Ovary (tissue), 9 donors: ENCODE measurements around the gene THBS1. TPM values are rescaled to one million over a fixed set of nuclear protein-coding genes. Genes with fewer than 3 reads are reported as not detected.

Experiments used
- DNase-seq, 5 donors: peaks; one replicate each; pipeline ENCODE4 v3.0.0-alpha.2; 2019 to 2020
- H3K27ac ChIP-seq, 2 donors: fragments of 200-600 bp; one replicate each; pipeline versions ENCODE4 v1.5.1 to v1.8.0; 2019 to 2022
- H3K27me3 ChIP-seq: fragments of 200-600 bp; one replicate; pipeline ENCODE4 v1.8.0; 2022
- H3K36me3 ChIP-seq: fragments of 200-600 bp; sonication (generic); one replicate; pipeline ENCODE4 v1.5.1; 2019
- H3K4me1 ChIP-seq: one replicate; pipeline ENCODE4 v1.8.1; 2013; ENCODE audit warnings: mild to moderate bottlenecking, moderate library complexity; ENCODE audit not compliant: insufficient read depth
- H3K4me3 ChIP-seq: fragments of 200-600 bp; sonication (generic); one replicate; pipeline ENCODE4 v1.5.1; 2017
- H3K9me3 ChIP-seq, 2 donors: fragments of 200-600 bp in 1 of 2; sonication (generic) in 1 of 2; one replicate each; pipeline versions ENCODE4 v1.5.1 to v1.8.1; 2013 to 2019; ENCODE audit warnings: mild to moderate bottlenecking in 1 of 2, moderate library complexity in 1 of 2
- EP300 ChIP-seq: sonication (generic); formaldehyde crosslinking; IDR thresholded peaks from one replicate; pipeline ENCODE4 v1.6.1; 2017; ENCODE audit warnings: antibody characterized with exemption
- POLR2A ChIP-seq: fragments of 450-650 bp; IDR thresholded peaks from one replicate; pipeline ENCODE4 v1.6.1; 2017; ENCODE audit warnings: antibody characterized with exemption, mild to moderate bottlenecking, moderate library complexity
- whole genome bisulfite sequencing, 3 donors: extraction: QIAGEN DNeasy Blood & Tissue Kit in 1 of 3; methylation state at CpG; one replicate each; pipeline versions ENCODE4 v1.1.5 to v1.1.7; 2013 to 2017; 5-methylcytosine and 5-hydroxymethylcytosine counted together
- intact Hi-C, 4 donors: fragments of 100-400 bp; cut with DNase I; formaldehyde crosslinking; loops; one replicate each; pipeline versions ENCODE4 v1.11.0 to v1.15.1; 2022 to 2023
- polyA plus RNA-seq, 2 donors: library from polyadenylated mRNA; stranded (reverse); fragments of 200-250 nt in 1 of 2; fragments of 350-450 nt in 1 of 2; fragmentation: Illumina TruSeq in 1 of 2; extraction: RNeasy Lipid Tissue Mini Kit (QIAGEN cat#74804) in 1 of 2; gene quantifications; one replicate each; pipeline ENCODE4 v1.2.3, GENCODE V29; 2013 to 2014
- total RNA-seq, 7 donors: library from RNA; depleted of rRNA in 2 of 7; stranded (reverse); fragments of >200 nt in 2 of 7; fragmentation: NEBNext Ultra II Directional in 3 of 7; extraction: Animal tissue kit (Norgen Biotek cat#: 25700) in 3 of 7; gene quantifications; one replicate each; pipeline versions ENCODE4 v1.1.0 to v1.2.4, GENCODE V29; 2016 to 2023
- TF ChIP-seq, protein P1 (sequence below), 3 donors: fragments of 450-650 bp in 2 of 3; fragments of 200-600 bp in 1 of 3; IDR thresholded peaks; one replicate each; pipeline versions ENCODE4 v1.5.1 to v1.8.0; 2016 to 2022; ENCODE audit warnings: antibody characterized with exemption in 3 of 3, mild to moderate bottlenecking in 1 of 3
- donor health status: DM: no; HTN: no; CAD: no; lungs with moderate emphysema.
- donor health status: DM: no; HTN: no; CAD: no.
- donor health status: Bipolar disorder and iron deficiency.
- donor health status: DM: yes; HTN: yes; CAD: no.
- donor health status: DM: no; HTN: no; CAD: no.
- donor health status: DM: yes; HTN: yes; CAD: no.

The THBS1 gene
- total and polyA plus RNA-seq, 9 donors = 53.6 to 428 (median 154) TPM

- Histone ChIP-seq H3K9me3 (no peaks in the 10 kb centered on the region), H3K27me3 (no peaks in the 10 kb centered on the region), H3K36me3 (no peaks in the 10 kb centered on the region), H3K4me1 (no peaks in the 10 kb centered on the region), H3K27ac (no peak overlapping the region), H3K4me3 (no peak overlapping the region)
- WGBS, 3 donors = 95 to 99% (median 98%) methylated on average over 1 of the region's 1 CpG
- intact Hi-C loops = no loop called here
- DNase-seq = no peak
- TF ChIP-seq EP300 (no peak), POLR2A (no peak)
- TF ChIP-seq, protein P1, sequence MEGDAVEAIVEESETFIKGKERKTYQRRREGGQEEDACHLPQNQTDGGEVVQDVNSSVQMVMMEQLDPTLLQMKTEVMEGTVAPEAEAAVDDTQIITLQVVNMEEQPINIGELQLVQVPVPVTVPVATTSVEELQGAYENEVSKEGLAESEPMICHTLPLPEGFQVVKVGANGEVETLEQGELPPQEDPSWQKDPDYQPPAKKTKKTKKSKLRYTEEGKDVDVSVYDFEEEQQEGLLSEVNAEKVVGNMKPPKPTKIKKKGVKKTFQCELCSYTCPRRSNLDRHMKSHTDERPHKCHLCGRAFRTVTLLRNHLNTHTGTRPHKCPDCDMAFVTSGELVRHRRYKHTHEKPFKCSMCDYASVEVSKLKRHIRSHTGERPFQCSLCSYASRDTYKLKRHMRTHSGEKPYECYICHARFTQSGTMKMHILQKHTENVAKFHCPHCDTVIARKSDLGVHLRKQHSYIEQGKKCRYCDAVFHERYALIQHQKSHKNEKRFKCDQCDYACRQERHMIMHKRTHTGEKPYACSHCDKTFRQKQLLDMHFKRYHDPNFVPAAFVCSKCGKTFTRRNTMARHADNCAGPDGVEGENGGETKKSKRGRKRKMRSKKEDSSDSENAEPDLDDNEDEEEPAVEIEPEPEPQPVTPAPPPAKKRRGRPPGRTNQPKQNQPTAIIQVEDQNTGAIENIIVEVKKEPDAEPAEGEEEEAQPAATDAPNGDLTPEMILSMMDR (IDR thresholded peaks at IDR 0.05) = no peak
Observed at GRCh38 chr15:39546842-39547241, 34.0 kb upstream of the THBS1 start.

- intact Hi-C loops = no loop called here
- TF ChIP-seq POLR2A (no peak), EP300 (no peak)
- TF ChIP-seq, protein P1 (IDR thresholded peaks at IDR 0.05) = no peak
- H3K27ac ChIP-seq = no peak overlapping the region
- 94 to 98% (median 96%) methylated on average over 4 of the region's 4 CpGs for WGBS, 3 donors
- no peak for DNase-seq
- no peaks in the 10 kb centered on the region for H3K36me3 ChIP-seq
- no peak overlapping the region for H3K4me3 ChIP-seq
- H3K27me3 ChIP-seq = no peaks in the 10 kb centered on the region
- no peaks in the 10 kb centered on the region for H3K9me3 ChIP-seq
- peaks cover 4% of the 10 kb centered on the region for H3K4me1 ChIP-seq
Observed at GRCh38 chr15:39548561-39548960, 32.3 kb upstream of the THBS1 start.

DNA sequence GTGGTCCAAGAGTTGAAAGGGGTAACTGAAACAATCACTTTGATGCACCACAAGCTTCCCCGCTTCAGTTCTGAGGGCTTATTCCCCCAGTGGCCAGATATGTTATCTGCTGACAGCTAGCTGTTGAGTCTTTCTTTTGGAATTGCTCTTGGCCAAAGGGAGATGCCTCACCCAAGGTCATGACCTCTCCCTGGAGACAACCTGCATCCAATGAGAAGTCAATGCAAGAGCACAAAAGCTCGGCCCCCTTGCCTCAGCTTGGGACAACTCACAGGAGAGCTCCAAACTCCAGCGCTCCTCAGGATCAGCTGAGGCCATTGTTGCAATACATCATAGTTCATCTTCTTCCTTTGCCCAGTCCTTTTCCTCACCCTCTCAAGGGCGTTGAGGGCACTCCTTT is 31.0 kb upstream of the THBS1 start:
- no peak overlapping the region for H3K27ac ChIP-seq
- TF ChIP-seq EP300 (no peak), POLR2A (no peak)
- TF ChIP-seq, protein P1 (IDR thresholded peaks at IDR 0.05) = no peak
- H3K27me3 ChIP-seq = no peaks in the 10 kb centered on the region
- H3K4me1 ChIP-seq = peaks cover 9% of the 10 kb centered on the region
- WGBS, 3 donors = 75 to 85% (median 79%) methylated on average over 4 of the region's 4 CpGs
- no peak overlapping the region for H3K4me3 ChIP-seq
- H3K36me3 ChIP-seq = no peaks in the 10 kb centered on the region
- no peaks in the 10 kb centered on the region for H3K9me3 ChIP-seq
- DNase-seq = no peak
- intact Hi-C loops = no loop called here

- H3K36me3 ChIP-seq = no peaks in the 10 kb centered on the region
- no peaks in the 10 kb centered on the region for H3K27me3 ChIP-seq
- TF ChIP-seq EP300 = no peak
- peaks cover 9% of the 10 kb centered on the region for H3K4me1 ChIP-seq
- WGBS, 3 donors = 87 to 89% (median 87%) methylated on average over 2 of the region's 2 CpGs
- no peaks in the 10 kb centered on the region for H3K9me3 ChIP-seq
- DNase-seq = no peak
- H3K4me3 ChIP-seq = no peak overlapping the region
- intact Hi-C loops = no loop called here
- no peak overlapping the region for H3K27ac ChIP-seq
Observed at GRCh38 chr15:39551476-39551875, 29.4 kb upstream of the THBS1 start.

DNA sequence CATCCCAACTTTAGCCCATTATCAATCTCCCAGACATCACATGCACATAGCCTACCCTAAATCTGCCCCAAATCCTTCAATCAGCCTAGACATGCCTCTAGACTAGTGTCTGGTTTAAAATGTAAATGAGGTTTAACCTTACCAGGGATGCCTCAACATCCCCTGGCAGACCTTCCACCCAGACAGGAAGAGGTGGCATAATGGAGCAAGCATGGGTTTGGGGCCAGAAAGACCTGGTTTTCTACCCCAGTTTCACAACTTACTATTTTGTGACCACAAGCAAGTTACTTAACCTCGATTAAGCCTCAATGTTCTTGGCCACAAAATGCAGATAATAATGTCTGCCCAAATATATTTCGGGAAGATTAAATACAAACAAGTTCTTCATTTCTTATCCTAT is 28.3 kb upstream of the THBS1 start:
- WGBS, 3 donors = 45 to 49% (median 47%) methylated on average over 2 of the region's 2 CpGs
- intact Hi-C loops = no loop called here
- H3K9me3 ChIP-seq = no peaks in the 10 kb centered on the region
- TF ChIP-seq POLR2A (no peak), EP300 (no peak)
- TF ChIP-seq, protein P1 (IDR thresholded peaks at IDR 0.05) = no peak
- no peak overlapping the region for H3K27ac ChIP-seq
- no peaks in the 10 kb centered on the region for H3K27me3 ChIP-seq
- DNase-seq = no peak
- peaks cover 9% of the 10 kb centered on the region for H3K4me1 ChIP-seq
- H3K4me3 ChIP-seq = no peak overlapping the region
- H3K36me3 ChIP-seq = no peaks in the 10 kb centered on the region
